Measurements from ENCODE around the gene SLC2A10.
A peak's percentile ranks its signal among the peaks of the same experiment; 100 is the strongest.

The SLC2A10 gene

DNA sequence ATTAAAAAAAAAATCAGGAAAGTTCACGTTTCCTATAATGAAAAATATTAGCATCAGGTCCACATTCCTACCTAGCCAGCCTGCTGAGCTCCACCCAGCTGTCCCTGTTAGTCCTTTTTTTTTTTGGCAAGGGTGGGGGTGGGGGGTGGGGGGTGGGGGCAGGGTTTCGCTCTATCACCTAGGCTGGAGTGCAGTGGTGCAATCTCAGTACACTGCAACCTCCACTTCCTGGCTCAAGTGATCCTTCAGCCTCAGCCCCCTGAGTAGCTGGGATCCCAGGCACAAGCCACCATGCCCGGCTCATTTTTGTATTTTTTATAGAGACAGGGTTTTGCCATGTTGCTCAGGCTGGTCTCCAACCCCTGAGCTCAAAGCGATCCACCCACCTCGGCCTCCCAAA, 7.5 kb upstream of the SLC2A10 start:
- H3K27ac ChIP-seq = no peak overlapping the region
- TF ChIP-seq, protein P1, sequence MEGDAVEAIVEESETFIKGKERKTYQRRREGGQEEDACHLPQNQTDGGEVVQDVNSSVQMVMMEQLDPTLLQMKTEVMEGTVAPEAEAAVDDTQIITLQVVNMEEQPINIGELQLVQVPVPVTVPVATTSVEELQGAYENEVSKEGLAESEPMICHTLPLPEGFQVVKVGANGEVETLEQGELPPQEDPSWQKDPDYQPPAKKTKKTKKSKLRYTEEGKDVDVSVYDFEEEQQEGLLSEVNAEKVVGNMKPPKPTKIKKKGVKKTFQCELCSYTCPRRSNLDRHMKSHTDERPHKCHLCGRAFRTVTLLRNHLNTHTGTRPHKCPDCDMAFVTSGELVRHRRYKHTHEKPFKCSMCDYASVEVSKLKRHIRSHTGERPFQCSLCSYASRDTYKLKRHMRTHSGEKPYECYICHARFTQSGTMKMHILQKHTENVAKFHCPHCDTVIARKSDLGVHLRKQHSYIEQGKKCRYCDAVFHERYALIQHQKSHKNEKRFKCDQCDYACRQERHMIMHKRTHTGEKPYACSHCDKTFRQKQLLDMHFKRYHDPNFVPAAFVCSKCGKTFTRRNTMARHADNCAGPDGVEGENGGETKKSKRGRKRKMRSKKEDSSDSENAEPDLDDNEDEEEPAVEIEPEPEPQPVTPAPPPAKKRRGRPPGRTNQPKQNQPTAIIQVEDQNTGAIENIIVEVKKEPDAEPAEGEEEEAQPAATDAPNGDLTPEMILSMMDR (IDR thresholded peaks at IDR 0.05) = no peak
- intact Hi-C loops (cut with DNase I; ENCODE audit: low total_unique reads) = no loop called here
- no peaks in the 10 kb centered on the region for H3K9me3 ChIP-seq
- DNase-seq = no peak
- H3K4me1 ChIP-seq = no peaks in the 10 kb centered on the region
- no peak overlapping the region for H3K4me3 ChIP-seq
- H3K27me3 ChIP-seq = peaks cover 0 to 18% of the 10 kb centered on the region in 2 donors
- H3K36me3 ChIP-seq = no peaks in the 10 kb centered on the region

DNA sequence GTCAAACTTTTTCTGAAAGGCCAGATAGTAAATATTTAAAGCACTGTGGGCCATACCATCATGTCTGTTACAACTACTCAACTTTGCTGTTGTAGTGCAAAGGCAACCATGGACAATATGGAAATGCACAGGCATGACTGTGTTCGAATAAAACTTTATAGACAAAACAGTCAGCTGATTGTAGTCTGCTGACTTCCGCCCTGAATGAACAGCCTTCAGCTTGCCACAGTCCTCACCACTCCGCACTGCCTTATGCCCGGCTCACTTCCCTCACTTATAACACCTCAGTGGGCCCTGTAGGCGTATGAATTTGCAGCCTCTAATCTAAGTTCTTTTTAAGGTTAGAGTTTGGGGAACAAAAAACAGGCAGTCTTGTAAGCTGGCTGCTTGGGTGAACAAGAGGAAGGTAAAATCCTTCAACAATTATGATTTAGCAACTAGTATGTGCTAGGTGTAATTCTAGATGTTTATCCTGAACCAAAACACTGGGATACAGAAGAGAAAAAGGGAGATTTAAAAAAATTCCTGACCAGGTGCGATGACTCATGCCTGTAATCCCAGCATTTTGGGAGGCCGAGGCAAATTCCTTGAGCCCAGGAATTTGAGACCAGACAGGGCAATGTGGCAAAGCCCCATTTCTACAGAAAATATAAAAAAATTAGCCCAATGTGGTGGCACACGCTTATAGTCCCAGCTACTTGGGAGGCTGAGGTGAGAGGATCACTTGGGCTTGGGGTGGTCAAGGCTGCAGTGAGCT, 6.8 kb upstream of the SLC2A10 start:
- TF ChIP-seq, protein P1 (IDR thresholded peaks at IDR 0.05) = no peak
- H3K4me3 ChIP-seq = no peak overlapping the region
- peaks cover 0 to 18% of the 10 kb centered on the region in 2 donors for H3K27me3 ChIP-seq
- no peaks in the 10 kb centered on the region for H3K9me3 ChIP-seq
- intact Hi-C loops (cut with DNase I; ENCODE audit: low total_unique reads) = no loop called here
- H3K36me3 ChIP-seq = no peaks in the 10 kb centered on the region
- H3K4me1 ChIP-seq = no peaks in the 10 kb centered on the region
- no peak for DNase-seq
- no peak overlapping the region for H3K27ac ChIP-seq

- Histone ChIP-seq H3K36me3 (no peaks in the 10 kb centered on the region), H3K4me1 (no peaks in the 10 kb centered on the region), H3K4me3 (no peak overlapping the region), H3K27ac (no peak overlapping the region), H3K9me3 (no peaks in the 10 kb centered on the region), H3K27me3 (peaks cover 0 to 18% of the 10 kb centered on the region in 2 donors)
- DNase-seq = no peak
- intact Hi-C loops (cut with DNase I; ENCODE audit: low total_unique reads) = no loop called here
- TF ChIP-seq, protein P1 (IDR thresholded peaks at IDR 0.05) = no peak
Measured at GRCh38 chr20:46703435-46703834, 6.0 kb upstream of the SLC2A10 start.

DNA sequence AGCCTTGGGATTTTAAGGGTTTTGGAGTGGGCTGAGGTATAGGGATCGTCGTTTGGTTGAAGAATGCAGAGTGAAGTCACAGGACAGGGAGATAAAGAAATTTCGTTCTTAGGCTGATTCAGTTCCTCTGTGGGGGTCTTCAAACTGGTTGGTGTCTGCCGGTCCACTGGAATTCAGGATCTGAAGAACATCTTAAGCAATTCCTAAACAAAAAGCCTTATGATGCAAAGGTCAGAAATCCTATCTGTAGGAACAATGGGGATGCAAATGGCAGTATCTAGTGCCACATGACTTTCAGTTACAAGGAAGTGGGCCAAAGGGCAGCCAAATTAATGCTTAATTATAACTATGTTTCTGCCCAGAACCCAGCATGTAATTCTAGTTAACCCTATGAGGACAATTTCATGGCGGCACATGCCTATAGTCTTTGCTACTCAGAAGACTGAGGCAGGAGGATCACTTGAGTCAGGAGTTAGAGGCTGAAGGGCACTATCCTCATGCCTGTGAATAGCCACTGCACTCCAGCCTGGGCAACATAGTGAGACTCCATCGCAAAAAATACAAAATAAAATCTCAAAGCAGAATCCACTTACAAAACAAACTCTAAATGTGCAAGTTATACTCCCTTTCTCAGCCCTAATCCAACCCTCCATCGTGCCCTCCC, 4.6 kb upstream of the SLC2A10 start:
- no peak overlapping the region for H3K27ac ChIP-seq
- no peaks in the 10 kb centered on the region for H3K36me3 ChIP-seq
- H3K27me3 ChIP-seq = peaks cover 0 to 10% of the 10 kb centered on the region in 2 donors
- intact Hi-C loops (cut with DNase I; ENCODE audit: low total_unique reads) = no loop called here
- no peak for DNase-seq
- H3K9me3 ChIP-seq = no peaks in the 10 kb centered on the region
- H3K4me1 ChIP-seq = peaks cover 0 to 4% (median under 1%) of the 10 kb centered on the region in 4 donors
- TF ChIP-seq, protein P1 (IDR thresholded peaks at IDR 0.05) = no peak
- H3K4me3 ChIP-seq = no peak overlapping the region

- H3K27ac ChIP-seq = no peak overlapping the region
Measured at GRCh38 chr20:46705378-46705729, 4.1 kb upstream of the SLC2A10 start.

More at GRCh38 chr20:46705378-46705729, 4.1 kb upstream of the SLC2A10 start:
- Histone ChIP-seq H3K4me3 (no peak overlapping the region), H3K27me3 (peaks cover 0 to 8% of the 10 kb centered on the region in 2 donors), H3K36me3 (no peaks in the 10 kb centered on the region), H3K4me1 (peaks cover 0 to 7% (median 5%) of the 10 kb centered on the region in 4 donors), H3K9me3 (no peaks in the 10 kb centered on the region)
- TF ChIP-seq, protein P1 (IDR thresholded peaks at IDR 0.05) = no peak
- intact Hi-C loops (cut with DNase I; ENCODE audit: low total_unique reads) = no loop called here
- DNase-seq = peak in 1 of 2 donors; percentile 51
